ENCODE data around the gene STARD3. TPM values are rescaled to one million over a fixed set of nuclear protein-coding genes. Genes with fewer than 3 reads are reported as not detected.
"Not testable (repeated sequence)": the region's sequence is repeated elsewhere in the genome, so short reads cannot be mapped to it uniquely, and the experiment has no call there.

STARD3 gene
- total RNA-seq: 61.6 and 76.5 TPM in 2 replicates
- 89.0 and 90.3 TPM in 2 replicates for polyA plus RNA-seq

DNA sequence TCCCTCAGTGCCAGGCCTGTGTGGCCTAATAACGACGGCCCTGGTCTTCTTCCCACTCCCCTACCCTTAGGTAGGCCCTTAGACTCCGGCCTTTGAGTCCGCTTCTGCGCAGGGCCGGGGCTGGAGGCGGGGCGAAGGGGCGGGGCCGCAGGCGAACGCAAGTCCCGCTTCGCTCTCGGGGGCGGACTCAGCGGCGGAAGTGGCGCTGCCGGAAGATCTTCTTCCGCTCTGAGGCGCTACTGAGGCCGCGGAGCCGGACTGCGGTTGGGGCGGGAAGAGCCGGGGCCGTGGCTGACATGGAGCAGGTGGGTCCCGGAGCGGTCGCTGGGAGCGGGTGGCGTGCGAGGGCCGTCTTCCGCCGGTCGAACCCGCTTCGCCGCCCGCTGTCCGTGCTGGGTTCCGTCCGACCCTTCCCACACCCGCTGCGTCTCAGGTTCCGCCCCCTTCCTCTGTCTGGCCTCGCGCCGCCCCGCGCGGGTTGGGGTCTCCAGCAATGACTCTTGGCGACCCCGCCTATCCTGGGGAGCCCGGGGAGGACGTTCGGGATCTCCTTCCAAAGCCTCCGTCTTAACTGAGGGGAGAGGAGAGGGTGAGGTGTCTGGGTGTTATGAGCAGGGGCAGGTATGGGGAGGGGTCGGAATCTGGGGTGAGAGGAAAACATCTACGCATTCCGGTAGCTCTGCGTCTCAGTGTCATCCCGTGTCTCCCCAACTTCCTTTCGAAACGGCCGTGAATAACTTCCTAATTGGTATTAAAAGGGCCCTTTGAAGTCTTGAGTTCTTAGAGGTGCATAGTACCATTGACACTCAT lies at the start of gene STARD3:
Gene STARD3, plus strand, starts transcription at position 218 of the 810 bp plus-strand sequence. CDS start 16,388 bp downstream, outside the sequence.
- peak within 1 kb of the TSS; percentile 49 for H2AFZ ChIP-seq
- H3K4me1 ChIP-seq (ENCODE audit: insufficient read depth): peaks cover 43% of the 10 kb centered on the region
- no peaks in the 10 kb centered on the region for H3K9me2 ChIP-seq (replicated peaks; ENCODE audit: insufficient read depth)
- H3K4me3 ChIP-seq: peak within 1 kb of the TSS; percentile 86
- H3K9me3 ChIP-seq (ENCODE audit: low read depth): no peaks in the 10 kb centered on the region
- no peaks in the 10 kb centered on the region for H3K27me3 ChIP-seq
- WGBS (ENCODE audit: low lambda C conversion rate, missing lambda C conversion rate): under 1% methylated on average over 44 of the region's 69 CpGs
- peak; percentile 95 for DNase-seq (ENCODE audit: low spot score)
- H4K20me1 ChIP-seq (ENCODE audit: insufficient read depth, poor library complexity, severe bottlenecking): peaks cover 6% of the 10 kb centered on the region
- peak within 1 kb of the TSS; percentile 87 for H3K4me2 ChIP-seq
- H3K79me2 ChIP-seq: peaks cover 50% of the 10 kb centered on the region
- no peaks in the 10 kb centered on the region for H3K36me3 ChIP-seq (replicated peaks; ENCODE audit: insufficient read depth, low read depth)
- no peak for TF ChIP-seq EZH2phosphoT487 (IDR thresholded peaks at IDR 0.05; ENCODE audit: low read depth, severe bottlenecking, unreplicated experiment)
- TF ChIP-seq CTCF (IDR thresholded peaks at IDR 0.05; ENCODE audit: poor library complexity): no peak
- peak within 1 kb of the TSS; percentile 86 for H3K27ac ChIP-seq

DNA sequence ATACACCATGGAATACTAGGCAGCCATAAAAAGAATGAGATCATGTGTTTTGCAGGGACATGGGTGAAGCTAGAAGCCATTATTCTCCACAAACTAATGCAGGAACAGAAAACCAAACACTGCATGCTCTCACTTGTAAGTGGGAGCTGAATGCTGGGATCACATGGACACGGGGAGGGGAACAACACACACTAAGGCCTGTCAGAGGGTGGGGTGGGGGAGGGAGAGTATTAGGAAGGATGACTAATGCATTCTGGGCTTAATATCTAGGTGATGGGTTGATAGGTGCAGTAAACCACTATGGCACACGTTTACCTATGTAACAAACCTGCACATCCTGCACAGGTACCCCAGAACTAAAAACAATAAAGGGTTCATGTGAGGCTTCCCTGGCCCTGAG lies 46.8 kb upstream of the STARD3 start:
- DNase-seq (ENCODE audit: low spot score); H3K9me3 ChIP-seq (ENCODE audit: low read depth); H3K4me1 ChIP-seq (ENCODE audit: insufficient read depth); H3K79me2 ChIP-seq; H3K4me2 ChIP-seq; H4K20me1 ChIP-seq (ENCODE audit: insufficient read depth, poor library complexity, severe bottlenecking); H2AFZ ChIP-seq; H3K9me2 ChIP-seq (replicated peaks; ENCODE audit: insufficient read depth); H3K4me3 ChIP-seq; H3K27ac ChIP-seq; H3K36me3 ChIP-seq (replicated peaks; ENCODE audit: insufficient read depth, low read depth): not testable (repeated sequence)
- WGBS (ENCODE audit: low lambda C conversion rate, missing lambda C conversion rate): 48% methylated on average over 2 of the region's 2 CpGs
- peaks cover 34% of the 10 kb centered on the region for H3K27me3 ChIP-seq

DNA sequence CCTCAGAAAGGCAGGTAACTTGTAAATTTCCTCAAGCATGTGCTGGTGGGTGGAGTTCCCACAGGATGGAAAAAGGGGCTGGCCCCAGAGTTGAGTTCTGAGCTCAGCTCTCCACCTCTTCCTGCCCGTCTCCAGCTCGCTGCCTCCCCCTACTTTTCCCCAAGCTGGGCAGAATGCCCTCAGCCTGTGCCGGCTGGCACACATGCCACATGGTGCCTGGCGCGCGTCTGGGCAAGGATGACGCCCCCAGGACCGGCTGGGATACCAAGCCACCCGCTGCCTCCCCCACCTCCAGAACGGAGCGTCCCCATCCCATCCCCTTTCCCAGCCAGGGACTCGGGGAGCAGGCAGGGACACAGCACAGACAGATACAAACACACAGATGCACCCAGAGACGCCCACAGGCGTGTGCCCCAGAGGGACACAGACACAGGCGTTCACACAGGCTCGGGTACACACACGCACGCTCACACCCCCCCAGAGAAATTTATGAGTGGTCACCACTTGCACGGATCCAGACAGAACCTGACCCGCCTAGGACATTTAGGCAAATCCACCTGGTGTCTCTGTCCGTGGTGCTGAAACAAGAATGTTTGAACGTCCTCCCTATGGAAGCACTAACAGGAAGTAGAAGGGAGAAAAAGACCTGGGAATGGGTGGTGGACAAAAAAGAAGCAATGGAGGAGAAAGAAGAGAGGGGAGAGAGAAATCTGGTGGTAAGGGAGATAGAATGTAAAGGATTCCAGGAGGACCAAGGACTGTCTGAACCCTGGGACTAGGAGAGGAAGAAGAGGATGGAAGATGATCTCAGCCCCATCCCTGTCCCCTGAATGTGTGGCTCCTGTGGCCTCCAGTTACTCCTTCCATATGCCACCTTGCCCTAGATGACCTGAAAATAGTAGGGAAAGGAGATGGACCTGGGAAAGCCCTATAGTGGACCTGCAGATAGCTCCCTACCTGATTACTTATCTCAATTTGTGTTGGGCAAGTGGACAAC lies 44.7 kb upstream of the STARD3 start:
- H2AFZ ChIP-seq: no peak overlapping the region
- no peaks in the 10 kb centered on the region for H3K4me1 ChIP-seq (ENCODE audit: insufficient read depth)
- H3K9me3 ChIP-seq (ENCODE audit: low read depth): no peaks in the 10 kb centered on the region
- H3K79me2 ChIP-seq: no peaks in the 10 kb centered on the region
- no peaks in the 10 kb centered on the region for H3K9me2 ChIP-seq (replicated peaks; ENCODE audit: insufficient read depth)
- H3K4me2 ChIP-seq: no peak overlapping the region
- H3K27ac ChIP-seq: no peak overlapping the region
- peak; percentile 88 for DNase-seq (ENCODE audit: low spot score)
- H3K36me3 ChIP-seq (replicated peaks; ENCODE audit: insufficient read depth, low read depth): no peaks in the 10 kb centered on the region
- H4K20me1 ChIP-seq (ENCODE audit: insufficient read depth, poor library complexity, severe bottlenecking): no peaks in the 10 kb centered on the region
- TF ChIP-seq EZH2phosphoT487 (IDR thresholded peaks at IDR 0.05; ENCODE audit: low read depth, severe bottlenecking, unreplicated experiment): no peak
- TF ChIP-seq CTCF (IDR thresholded peaks at IDR 0.05; ENCODE audit: poor library complexity): no peak
- no peak for TF ChIP-seq EZH2 (IDR thresholded peaks at IDR 0.05; ENCODE audit: borderline replicate concordance)
- H3K27me3 ChIP-seq: peaks cover 55% of the 10 kb centered on the region
- WGBS (ENCODE audit: low lambda C conversion rate, missing lambda C conversion rate): 5% methylated on average over 22 of the region's 22 CpGs
- no peak overlapping the region for H3K4me3 ChIP-seq

DNA sequence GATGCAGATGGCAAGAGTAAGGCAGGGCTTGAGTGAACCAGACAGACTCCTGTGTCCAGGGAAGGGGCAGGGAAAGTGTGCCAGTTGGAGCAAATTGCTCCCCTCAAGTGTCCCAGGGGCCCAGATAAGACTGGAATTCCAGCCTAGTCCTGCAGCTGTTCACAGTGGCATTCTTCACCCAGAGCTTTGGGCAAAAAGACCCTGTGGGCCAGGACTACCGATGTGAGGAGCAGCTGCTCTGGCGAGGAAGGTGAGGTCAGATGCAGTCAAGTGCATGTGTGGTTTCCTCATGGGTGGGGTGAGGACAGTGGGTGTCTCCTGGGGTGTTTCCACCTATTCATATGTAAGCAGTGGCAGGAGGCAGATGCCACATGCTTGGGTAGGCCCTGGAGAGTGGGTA lies 43.6 kb upstream of the STARD3 start:
- Histone ChIP-seq H3K9me2 (replicated peaks; ENCODE audit: insufficient read depth) (no peaks in the 10 kb centered on the region), H3K36me3 (replicated peaks; ENCODE audit: insufficient read depth, low read depth) (no peaks in the 10 kb centered on the region), H4K20me1 (ENCODE audit: insufficient read depth, poor library complexity, severe bottlenecking) (no peaks in the 10 kb centered on the region), H2AFZ (no peak overlapping the region), H3K27ac (no peak overlapping the region), H3K4me3 (no peak overlapping the region), H3K79me2 (no peaks in the 10 kb centered on the region), H3K9me3 (ENCODE audit: low read depth) (no peaks in the 10 kb centered on the region), H3K4me1 (ENCODE audit: insufficient read depth) (no peaks in the 10 kb centered on the region), H3K4me2 (no peak overlapping the region), H3K27me3 (peaks cover 66% of the 10 kb centered on the region)
- 73% methylated on average over 2 of the region's 2 CpGs for WGBS (ENCODE audit: low lambda C conversion rate, missing lambda C conversion rate)
- no peak for DNase-seq (ENCODE audit: low spot score)
- TF ChIP-seq EZH2phosphoT487 (IDR thresholded peaks at IDR 0.05; ENCODE audit: low read depth, severe bottlenecking, unreplicated experiment) (no peak), EZH2 (IDR thresholded peaks at IDR 0.05; ENCODE audit: borderline replicate concordance) (no peak), CTCF (IDR thresholded peaks at IDR 0.05; ENCODE audit: poor library complexity) (no peak)

All from hepatocyte (in vitro differentiated cells).